Activated naive CD8-positive, alpha-beta T cell treated with anti-CD3 and anti-CD28 coated beads, Interleukin-2, amount 50 U/mL, for 24 hours (primary cell): ENCODE data around the gene COL4A1.

ENCODE experiments used
- ATAC-seq: fragments of 150-1000 bp; cut with Tn5 transposase; one replicate; pipeline ENCODE4 v1.10.0; 2021
- DNase-seq: peaks from one replicate; pipeline ENCODE4 v3.0.0; 2021
- H3K27ac Mint-ChIP-seq: one replicate; pipeline ENCODE4 v1.8.0; 2021; ENCODE audit warnings: mild to moderate bottlenecking, mixed read lengths
- H3K27me3 Mint-ChIP-seq: one replicate; pipeline ENCODE4 v1.8.0; 2021; ENCODE audit warnings: mixed read lengths
- H3K36me3 Mint-ChIP-seq: one replicate; pipeline ENCODE4 v1.8.0; 2021; ENCODE audit warnings: low read depth, mixed read lengths
- H3K4me1 Mint-ChIP-seq: one replicate; pipeline ENCODE4 v1.8.0; 2021; ENCODE audit warnings: mixed read lengths
- H3K4me3 Mint-ChIP-seq: one replicate; pipeline ENCODE4 v1.8.0; 2021; ENCODE audit warnings: mild to moderate bottlenecking, moderate library complexity, mixed read lengths
- H3K9me3 Mint-ChIP-seq: one replicate; pipeline ENCODE4 v1.8.0; 2021; ENCODE audit warnings: mixed read lengths

Gene COL4A1

GRCh38 chr13:110277357-110277975 lies 29.5 kb downstream of the COL4A1 start:
- Mint-ChIP-seq H3K27ac (no peak overlapping the region), H3K4me1 (peaks cover 3% of the 10 kb centered on the region), H3K27me3 (peaks cover 17% of the 10 kb centered on the region), H3K36me3 (no peaks in the 10 kb centered on the region), H3K4me3 (no peak overlapping the region), H3K9me3 (no peaks in the 10 kb centered on the region)
- ATAC-seq (no peak), DNase-seq (no peak)

- Mint-ChIP-seq H3K27me3 (peaks cover 11% of the 10 kb centered on the region), H3K27ac (no peak overlapping the region)
Measured at GRCh38 chr13:110276553-110276950, 30.4 kb downstream of the COL4A1 start.

GRCh38 chr13:110275931-110276552 lies 30.9 kb downstream of the COL4A1 start:
- Mint-ChIP-seq H3K9me3 (no peaks in the 10 kb centered on the region), H3K4me1 (peaks cover 3% of the 10 kb centered on the region), H3K27ac (no peak overlapping the region), H3K27me3 (peaks cover 11% of the 10 kb centered on the region), H3K4me3 (no peak overlapping the region), H3K36me3 (no peaks in the 10 kb centered on the region)
- DNase-seq (no peak), ATAC-seq (no peak)

More at GRCh38 chr13:110276553-110276950, 30.4 kb downstream of the COL4A1 start:
- Mint-ChIP-seq H3K4me1 (peaks cover 3% of the 10 kb centered on the region), H3K36me3 (no peaks in the 10 kb centered on the region), H3K4me3 (no peak overlapping the region), H3K9me3 (no peaks in the 10 kb centered on the region)
- DNase-seq (no peak), ATAC-seq (no peak)

- DNase-seq (no peak), ATAC-seq (no peak)
- no peaks in the 10 kb centered on the region for H3K36me3 Mint-ChIP-seq
- no peak overlapping the region for H3K4me3 Mint-ChIP-seq
- H3K9me3 Mint-ChIP-seq = no peaks in the 10 kb centered on the region
- no peak overlapping the region for H3K27ac Mint-ChIP-seq
- peaks cover 9% of the 10 kb centered on the region for H3K27me3 Mint-ChIP-seq
- no peaks in the 10 kb centered on the region for H3K4me1 Mint-ChIP-seq
Measured at GRCh38 chr13:110274687-110275086, 32.3 kb downstream of the COL4A1 start.

GRCh38 chr13:110273254-110273653 lies 33.7 kb downstream of the COL4A1 start:
- ATAC-seq = no peak
- Mint-ChIP-seq H3K4me3 (no peak overlapping the region), H3K36me3 (no peaks in the 10 kb centered on the region), H3K9me3 (no peaks in the 10 kb centered on the region), H3K27ac (no peak overlapping the region), H3K27me3 (peaks cover 6% of the 10 kb centered on the region), H3K4me1 (no peaks in the 10 kb centered on the region)
- DNase-seq = no peak

- Mint-ChIP-seq H3K36me3 (no peaks in the 10 kb centered on the region), H3K4me3 (no peak overlapping the region), H3K9me3 (no peaks in the 10 kb centered on the region), H3K27ac (no peak overlapping the region), H3K27me3 (peaks cover 7% of the 10 kb centered on the region), H3K4me1 (no peaks in the 10 kb centered on the region)
- no peak for DNase-seq
- no peak for ATAC-seq
Measured at GRCh38 chr13:110272651-110273050, 34.3 kb downstream of the COL4A1 start.

GRCh38 chr13:110272227-110272626 lies 34.7 kb downstream of the COL4A1 start:
- no peaks in the 10 kb centered on the region for H3K4me1 Mint-ChIP-seq
- H3K27ac Mint-ChIP-seq = no peak overlapping the region
- peaks cover 7% of the 10 kb centered on the region for H3K27me3 Mint-ChIP-seq
- H3K9me3 Mint-ChIP-seq = no peaks in the 10 kb centered on the region
- H3K36me3 Mint-ChIP-seq = no peaks in the 10 kb centered on the region
- no peak overlapping the region for H3K4me3 Mint-ChIP-seq
- ATAC-seq (no peak), DNase-seq (no peak)

GRCh38 chr13:110271313-110271712 lies 35.6 kb downstream of the COL4A1 start:
- ATAC-seq (no peak), DNase-seq (no peak)
- Mint-ChIP-seq H3K9me3 (no peaks in the 10 kb centered on the region), H3K27me3 (peaks cover 9% of the 10 kb centered on the region), H3K27ac (no peak overlapping the region), H3K4me1 (no peaks in the 10 kb centered on the region), H3K4me3 (no peak overlapping the region), H3K36me3 (no peaks in the 10 kb centered on the region)

GRCh38 chr13:110270507-110270906 lies 36.5 kb downstream of the COL4A1 start:
- Mint-ChIP-seq H3K9me3 (no peaks in the 10 kb centered on the region), H3K36me3 (no peaks in the 10 kb centered on the region), H3K4me1 (no peaks in the 10 kb centered on the region), H3K27me3 (peaks cover 9% of the 10 kb centered on the region), H3K4me3 (no peak overlapping the region), H3K27ac (no peak overlapping the region)
- DNase-seq (no peak), ATAC-seq (no peak)

GRCh38 chr13:110269509-110270185 lies 37.3 kb downstream of the COL4A1 start:
- H3K36me3 Mint-ChIP-seq = no peaks in the 10 kb centered on the region

GRCh38 chr13:110268576-110269185 lies 38.3 kb downstream of the COL4A1 start:
- H3K27ac Mint-ChIP-seq = no peak overlapping the region
- H3K27me3 Mint-ChIP-seq = peaks cover 12% of the 10 kb centered on the region
- no peaks in the 10 kb centered on the region for H3K4me1 Mint-ChIP-seq
- no peak overlapping the region for H3K4me3 Mint-ChIP-seq
- no peak for DNase-seq
- no peaks in the 10 kb centered on the region for H3K9me3 Mint-ChIP-seq
- no peaks in the 10 kb centered on the region for H3K36me3 Mint-ChIP-seq
- ATAC-seq = no peak

More at GRCh38 chr13:110269509-110270185, 37.3 kb downstream of the COL4A1 start:
- no peak overlapping the region for H3K27ac Mint-ChIP-seq
- H3K27me3 Mint-ChIP-seq = peaks cover 12% of the 10 kb centered on the region
- H3K9me3 Mint-ChIP-seq = no peaks in the 10 kb centered on the region
- ATAC-seq (no peak), DNase-seq (no peak)
- no peak overlapping the region for H3K4me3 Mint-ChIP-seq
- no peaks in the 10 kb centered on the region for H3K4me1 Mint-ChIP-seq

GRCh38 chr13:110268061-110268460 lies 38.9 kb downstream of the COL4A1 start:
- Mint-ChIP-seq H3K27ac (no peak overlapping the region), H3K4me1 (no peaks in the 10 kb centered on the region), H3K9me3 (no peaks in the 10 kb centered on the region), H3K4me3 (no peak overlapping the region), H3K36me3 (no peaks in the 10 kb centered on the region), H3K27me3 (peaks cover 13% of the 10 kb centered on the region)
- no peak for ATAC-seq
- DNase-seq = no peak

GRCh38 chr13:110266983-110267382 lies 40.0 kb downstream of the COL4A1 start:
- no peaks in the 10 kb centered on the region for H3K36me3 Mint-ChIP-seq
- no peaks in the 10 kb centered on the region for H3K4me1 Mint-ChIP-seq
- ATAC-seq = no peak
- H3K27ac Mint-ChIP-seq = no peak overlapping the region
- peaks cover 23% of the 10 kb centered on the region for H3K27me3 Mint-ChIP-seq
- no peaks in the 10 kb centered on the region for H3K9me3 Mint-ChIP-seq
- no peak for DNase-seq
- H3K4me3 Mint-ChIP-seq = no peak overlapping the region

GRCh38 chr13:110266431-110266809 lies 40.5 kb downstream of the COL4A1 start:
- ATAC-seq (no peak), DNase-seq (no peak)
- Mint-ChIP-seq H3K9me3 (no peaks in the 10 kb centered on the region), H3K36me3 (no peaks in the 10 kb centered on the region), H3K27me3 (peaks cover 23% of the 10 kb centered on the region), H3K4me1 (no peaks in the 10 kb centered on the region), H3K4me3 (no peak overlapping the region), H3K27ac (no peak overlapping the region)
